Right hindlimb (tissue), 1 donor: ENCODE data around the gene RREB1.
"Not testable (repeated sequence)": the region's sequence is repeated elsewhere in the genome, so short reads cannot be mapped to it uniquely, and the experiment has no call there.

Experiments
- DNase-seq: peaks from one replicate; pipeline ENCODE4 v3.0.0-alpha.2; 2018

RREB1 gene

DNA sequence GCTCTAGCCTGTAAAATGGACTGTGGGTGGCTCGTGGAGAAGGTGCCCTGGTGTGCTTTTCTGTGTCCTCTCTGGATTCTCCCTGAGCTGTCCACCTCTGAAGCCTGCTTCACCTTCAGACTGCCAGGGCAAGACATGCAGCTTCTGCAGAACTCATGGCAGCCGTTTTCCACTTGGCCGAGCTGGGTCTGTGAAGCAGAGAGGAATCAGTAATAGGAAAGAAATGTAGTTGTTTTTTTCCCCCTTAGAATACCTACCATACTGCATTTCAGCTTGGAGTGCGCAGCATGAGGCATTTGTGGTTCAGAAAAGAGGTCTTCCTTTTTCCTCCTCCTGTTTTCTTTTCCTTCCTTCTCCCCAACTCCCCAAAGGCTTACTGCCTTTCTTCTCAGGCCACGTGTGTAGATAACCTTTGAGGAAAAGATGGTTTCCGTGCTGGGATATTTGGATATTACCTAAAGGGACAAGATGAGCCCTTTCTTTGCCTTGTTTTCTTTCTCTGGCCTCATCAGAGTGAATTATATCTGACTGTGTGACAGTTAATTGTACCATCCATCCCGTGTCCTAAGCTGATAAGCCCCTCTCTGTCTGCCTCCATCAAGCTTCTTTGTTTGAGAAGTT is 39.4 kb downstream of the RREB1 start:
- no peak for DNase-seq

DNA sequence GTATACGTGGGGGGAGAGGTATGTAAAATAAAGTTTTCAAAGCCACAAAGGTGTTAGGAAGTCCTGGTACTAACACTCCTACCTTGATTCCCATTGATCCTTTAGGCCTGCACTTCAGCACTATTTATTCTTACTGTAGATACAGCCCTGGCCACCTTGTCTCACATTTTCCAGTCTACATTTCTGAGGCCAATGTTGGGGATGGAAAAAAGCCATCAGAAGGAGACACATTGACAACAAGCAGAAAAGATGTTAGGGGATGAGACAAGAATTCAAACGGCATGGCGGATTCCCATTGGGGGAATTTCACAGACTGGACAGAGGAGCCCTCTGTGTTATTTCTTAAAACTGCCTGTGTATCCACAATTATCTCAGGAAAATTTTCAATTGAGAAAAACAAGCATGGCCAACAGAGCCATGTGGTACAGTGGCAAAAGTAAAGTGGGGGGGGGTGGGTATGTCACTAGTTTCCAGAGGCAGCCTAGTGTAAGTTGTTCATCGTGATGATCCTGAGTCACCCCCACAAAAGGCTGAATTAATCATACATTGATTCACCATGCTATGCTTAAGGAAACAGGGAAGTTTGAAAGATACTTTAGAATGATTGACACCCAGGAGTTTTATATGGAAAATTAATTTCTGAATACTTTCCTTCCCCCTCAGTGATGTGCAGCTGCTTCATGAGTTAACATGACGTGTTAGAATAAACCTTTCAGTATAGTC is 40.5 kb downstream of the RREB1 start:
- no peak for DNase-seq

DNA sequence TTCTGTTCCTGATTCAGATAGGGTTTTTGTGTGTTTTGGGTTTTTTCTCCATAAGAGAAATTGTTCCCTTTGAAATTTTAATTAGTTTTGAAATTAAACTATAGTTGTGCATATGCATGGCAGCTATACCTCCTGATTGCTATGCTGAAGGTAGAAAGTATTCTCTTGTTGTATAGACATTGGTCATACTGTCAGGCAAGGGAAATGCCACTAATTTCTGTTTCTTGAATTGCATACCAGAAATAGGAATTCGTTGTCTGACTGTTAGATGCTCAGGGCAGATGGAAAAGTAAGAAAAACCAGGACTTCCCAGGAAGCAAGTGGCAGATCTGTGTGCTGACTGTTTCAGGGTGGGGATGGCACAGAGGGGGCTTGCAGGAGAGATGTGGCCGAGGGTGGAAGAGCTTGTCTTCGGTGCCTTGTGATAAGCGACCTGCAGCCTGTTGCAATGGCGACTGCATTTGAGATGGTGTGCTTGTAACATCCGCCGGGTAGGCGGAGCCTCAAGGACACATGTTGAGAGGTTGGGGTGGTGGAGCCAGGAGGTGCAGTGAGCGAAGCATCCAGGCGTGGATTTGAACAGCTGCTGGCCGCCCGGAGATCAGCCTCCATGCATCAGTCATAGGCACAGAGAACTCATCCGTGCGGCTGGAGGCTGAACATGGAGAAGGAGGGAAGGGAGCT is 42.8 kb downstream of the RREB1 start:
- DNase-seq, result no peak

DNA sequence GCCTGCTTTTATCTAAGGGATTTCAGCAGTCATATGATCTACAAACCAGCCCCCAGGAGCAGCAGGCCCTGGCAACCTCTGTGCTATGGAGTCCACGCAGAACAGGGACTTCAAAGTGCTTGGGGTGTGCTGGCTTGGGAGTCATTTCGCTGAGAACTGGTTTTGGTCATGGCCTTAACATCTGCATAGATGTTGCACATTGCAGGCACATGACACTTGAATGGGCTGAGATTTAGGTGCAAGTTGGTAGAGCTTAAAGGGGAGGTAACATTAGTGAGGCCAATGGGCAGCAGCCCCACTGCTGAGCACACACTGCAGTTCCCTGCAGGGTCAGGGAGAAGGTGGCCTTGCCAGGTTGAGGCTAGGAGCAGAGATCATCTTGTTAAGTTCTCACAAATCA is 43.6 kb downstream of the RREB1 start:
- DNase-seq, result no peak

DNA sequence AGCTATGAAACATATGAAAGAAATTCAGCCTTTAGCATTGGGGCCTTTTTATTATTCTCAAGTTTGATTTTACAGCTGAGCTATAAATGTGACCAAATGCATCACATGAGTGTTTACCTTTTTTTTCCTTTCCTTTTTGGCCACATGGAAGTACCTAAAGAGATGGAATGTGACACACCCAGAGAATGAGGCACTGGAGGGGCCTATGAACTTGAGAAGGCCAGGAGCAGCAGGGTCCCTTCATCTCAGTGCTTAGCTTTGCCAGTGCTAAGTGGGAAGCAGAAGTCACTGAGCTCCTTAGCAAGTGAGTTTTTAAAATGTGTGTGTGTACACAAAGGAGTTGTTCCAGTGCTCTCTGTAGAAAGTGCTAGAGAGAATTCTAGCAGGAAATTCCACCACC is 44.7 kb downstream of the RREB1 start:
- DNase-seq, result no peak

DNA sequence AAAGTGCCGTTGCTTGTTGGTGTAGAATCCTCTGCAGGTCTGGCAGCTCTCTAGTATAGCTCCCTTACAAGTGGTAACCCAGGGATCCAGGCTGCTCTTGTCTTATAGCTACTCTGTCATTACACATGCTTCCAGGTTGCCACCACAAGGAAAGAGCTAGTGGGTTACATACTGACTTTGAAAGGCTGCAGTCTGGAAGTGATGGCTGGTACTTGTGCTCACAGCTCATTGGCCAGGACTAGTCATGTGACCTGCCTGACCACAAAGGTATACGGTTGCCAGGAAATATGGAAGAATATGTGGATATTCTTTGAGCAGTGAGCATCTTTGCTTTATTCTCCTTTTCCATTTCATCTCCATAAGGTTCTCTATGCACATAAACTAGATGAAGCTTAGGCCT is 46.0 kb downstream of the RREB1 start:
- DNase-seq, result no peak

DNA sequence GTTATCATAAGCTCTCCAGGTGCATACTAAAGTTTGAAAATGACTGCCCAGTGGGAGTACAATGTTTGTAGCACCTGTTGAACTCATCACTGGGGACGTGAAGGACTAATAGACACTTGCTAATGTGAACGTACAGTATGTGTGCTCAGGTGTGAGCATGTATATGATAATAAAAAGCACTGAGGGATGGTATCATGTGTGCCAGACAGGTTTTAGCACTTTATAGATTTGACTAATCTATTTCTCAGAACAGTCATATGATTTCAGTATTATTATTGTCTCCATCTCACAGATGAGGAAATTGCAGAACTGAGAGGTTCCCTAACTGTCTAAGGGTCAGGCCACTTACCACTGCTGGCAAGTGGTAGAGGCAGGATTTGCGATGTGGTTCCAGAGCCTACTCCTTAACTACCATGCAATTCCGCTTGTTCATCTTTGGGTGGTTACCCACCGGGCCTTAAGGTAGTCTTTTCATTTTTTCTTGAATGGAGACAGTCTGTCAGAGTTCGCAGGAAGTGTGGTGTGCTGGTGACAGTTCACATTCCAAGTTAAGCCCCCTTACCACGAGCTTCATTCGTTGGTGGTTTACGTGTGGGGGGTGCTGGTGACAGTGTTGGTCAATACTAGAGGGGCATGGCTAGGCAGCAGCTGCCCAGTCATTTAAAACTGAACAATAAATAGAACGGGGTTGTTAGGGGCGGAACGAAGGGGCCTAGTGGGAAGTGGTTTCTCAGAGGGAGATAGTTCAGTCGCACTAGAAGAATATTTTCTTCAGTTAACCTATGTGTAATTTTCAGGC is 46.8 kb downstream of the RREB1 start:
- no peak for DNase-seq

DNA sequence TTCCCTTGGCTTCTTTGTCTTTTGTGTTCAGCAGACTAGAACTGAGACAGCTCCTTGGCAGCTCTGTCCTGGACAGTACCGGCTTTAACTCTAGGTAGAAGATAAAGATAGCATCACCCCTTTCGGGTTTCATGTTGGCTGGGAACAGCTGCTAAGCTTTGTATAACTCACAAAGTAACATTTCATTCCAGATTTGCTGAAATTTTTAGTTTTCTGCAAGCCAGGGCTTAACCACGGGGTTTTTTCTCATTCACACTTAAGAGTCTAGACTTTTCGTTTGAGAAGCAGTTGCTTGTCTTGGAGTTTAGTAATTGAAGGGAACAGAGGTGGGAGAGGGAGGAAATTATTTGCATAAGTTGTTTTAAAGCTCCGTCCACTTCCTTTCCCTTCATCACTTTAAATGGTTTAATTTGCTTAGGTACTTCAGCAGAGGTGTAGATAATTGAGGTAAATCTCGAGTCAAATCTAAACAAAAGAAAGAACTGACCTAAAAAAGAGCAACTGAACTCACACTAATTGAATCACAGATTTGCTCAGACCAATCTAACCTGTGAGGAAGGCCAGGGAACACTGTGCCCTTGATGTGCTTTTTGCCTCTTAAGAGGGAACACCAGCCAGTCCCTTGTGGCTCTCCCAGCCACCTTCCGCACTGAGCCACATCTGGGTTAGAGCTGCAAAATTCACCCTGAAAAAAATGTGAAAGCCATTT is 48.3 kb downstream of the RREB1 start:
- DNase-seq, result no peak

DNA sequence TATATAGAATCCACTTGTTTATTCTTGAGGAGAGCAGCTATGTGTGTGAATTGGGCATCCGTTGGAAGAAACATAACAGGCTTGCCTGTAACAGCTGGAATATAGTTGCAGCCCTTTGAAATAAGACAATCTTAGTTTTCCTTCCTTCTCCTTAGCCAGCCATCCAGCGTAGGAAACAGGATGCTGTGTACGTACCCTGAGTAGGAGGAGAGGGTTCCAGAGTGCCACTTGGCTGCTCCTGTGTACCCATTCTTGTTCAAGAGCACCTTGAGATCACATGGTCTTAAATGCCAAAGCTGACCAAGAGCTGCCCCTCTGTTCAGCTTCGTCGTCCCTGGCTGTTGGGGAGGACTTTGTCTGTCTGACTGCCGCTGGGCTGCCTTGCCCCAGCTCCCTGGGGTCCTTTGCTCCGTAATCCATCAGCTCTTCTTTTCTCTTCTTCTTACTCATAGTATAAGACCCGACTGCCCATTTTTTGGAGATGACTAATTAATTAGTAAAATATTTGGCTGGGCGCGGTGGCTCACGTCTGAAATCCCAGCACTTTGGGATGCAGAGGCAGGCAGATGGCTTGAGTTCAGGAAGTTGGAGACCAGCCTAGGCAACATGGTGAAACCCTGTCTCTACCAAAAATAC is 49.0 kb downstream of the RREB1 start:
- DNase-seq, result no peak

DNA sequence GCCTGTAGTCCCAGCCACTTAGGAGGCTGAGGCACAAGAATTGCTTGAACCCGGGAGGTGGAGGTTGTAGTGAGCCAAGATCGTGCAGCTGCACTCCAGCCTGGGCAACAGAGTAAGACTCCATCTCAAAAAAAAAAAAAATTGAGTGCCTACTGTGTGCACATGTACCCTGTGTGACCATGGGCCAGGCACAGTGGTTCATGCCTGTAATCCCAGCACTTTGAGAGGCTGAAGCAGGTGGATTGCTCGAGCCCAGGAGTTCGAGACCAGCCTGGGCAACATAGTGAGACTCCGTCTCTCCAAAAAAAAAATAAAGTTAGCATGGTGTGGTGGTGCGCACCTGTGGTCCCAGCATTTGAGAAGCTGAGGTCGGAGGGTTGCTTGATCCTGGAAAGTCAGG is 49.5 kb downstream of the RREB1 start:
- DNase-seq, result not testable (repeated sequence)

DNA sequence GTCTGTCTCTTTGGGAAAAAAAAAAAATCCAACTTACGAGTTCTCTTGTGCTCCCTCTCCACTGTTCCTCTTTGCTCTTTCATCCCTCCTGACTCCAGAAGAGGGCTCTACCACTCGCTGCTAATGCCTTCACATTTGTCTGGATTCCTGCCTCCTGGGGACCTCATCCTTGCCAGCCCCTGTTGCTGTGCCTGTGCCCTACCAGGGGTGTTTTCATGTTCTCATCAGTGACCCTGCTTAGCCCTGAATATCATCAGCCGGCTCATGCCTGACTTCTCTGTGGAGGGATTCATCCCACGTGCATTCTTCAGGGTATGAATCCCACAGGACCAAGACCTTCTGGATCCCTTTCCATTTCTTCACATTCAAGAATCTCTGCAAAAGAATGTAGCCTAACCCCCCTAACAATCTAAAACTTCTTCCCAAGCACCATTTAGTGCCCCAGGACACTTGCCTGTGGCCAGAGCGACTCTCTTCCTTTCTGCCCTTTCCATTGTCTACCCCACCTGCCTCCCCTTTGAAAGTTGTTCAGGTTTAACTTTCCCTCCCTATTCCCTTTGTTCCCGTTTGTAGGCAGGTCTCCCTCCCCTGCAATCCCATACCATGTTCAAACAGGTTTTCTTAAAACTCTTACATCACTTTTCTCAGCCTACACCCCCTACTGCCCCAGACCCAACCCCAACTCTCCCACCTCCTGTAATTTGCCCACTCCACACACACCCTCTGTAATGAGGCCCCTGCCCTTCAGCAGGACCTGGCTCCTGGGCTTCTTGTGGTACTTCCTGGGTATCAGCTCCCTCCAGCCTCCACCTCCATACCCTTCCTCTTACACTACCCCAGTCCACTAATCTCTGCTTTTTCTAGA is 50.2 kb downstream of the RREB1 start:
- DNase-seq, result no peak

DNA sequence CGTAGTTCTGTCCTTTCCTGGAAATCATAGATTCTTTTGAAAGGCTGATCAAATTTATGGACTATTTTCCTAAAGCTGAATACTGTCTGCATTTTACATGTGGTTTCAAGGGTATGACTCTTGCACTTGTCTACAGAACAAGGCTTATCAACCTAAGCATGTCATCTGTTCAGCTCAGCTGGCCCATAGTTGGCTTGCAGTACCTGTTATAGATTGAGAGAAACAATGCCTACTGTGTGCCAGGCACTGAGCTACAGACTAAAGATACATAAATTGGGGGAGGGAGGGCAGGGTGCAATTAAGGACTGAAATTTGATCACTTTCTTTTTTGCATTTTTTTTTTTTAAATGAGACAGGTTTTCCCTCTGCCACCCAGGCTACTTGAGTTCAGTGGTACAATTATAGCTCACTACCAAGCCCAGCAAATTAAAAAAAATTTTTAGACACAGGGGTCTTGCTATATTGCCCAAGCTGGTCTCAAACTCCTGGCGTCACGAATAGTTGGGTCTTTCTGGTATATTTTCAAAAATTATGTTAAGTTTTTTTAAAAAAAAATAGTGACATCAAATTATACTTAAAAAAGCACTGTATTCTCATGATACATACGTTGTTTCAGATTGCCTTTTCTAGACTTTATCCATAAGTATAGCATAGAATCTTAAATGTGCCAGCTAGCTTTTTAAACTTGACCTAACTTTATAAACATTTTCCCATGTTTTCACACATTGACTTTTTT is 52.2 kb downstream of the RREB1 start:
- DNase-seq, result no peak

DNA sequence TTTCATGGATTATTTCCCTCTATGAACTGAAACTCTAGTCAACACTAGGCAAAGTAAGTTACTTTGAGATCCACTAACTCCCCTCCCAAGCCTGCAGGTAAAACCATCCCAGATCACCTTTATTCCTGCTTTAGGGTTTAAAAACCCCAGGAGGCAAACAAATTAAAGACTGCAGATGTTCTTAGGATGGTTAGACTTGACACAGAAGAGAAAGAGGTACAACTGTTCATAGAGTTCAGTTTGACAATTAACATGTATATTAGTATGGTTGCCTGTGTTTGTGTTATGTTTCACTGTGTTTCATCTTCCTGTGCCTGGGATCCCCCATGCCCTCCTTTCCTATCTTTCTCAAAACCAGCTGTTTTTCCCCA is 53.5 kb downstream of the RREB1 start:
- no peak for DNase-seq

DNA sequence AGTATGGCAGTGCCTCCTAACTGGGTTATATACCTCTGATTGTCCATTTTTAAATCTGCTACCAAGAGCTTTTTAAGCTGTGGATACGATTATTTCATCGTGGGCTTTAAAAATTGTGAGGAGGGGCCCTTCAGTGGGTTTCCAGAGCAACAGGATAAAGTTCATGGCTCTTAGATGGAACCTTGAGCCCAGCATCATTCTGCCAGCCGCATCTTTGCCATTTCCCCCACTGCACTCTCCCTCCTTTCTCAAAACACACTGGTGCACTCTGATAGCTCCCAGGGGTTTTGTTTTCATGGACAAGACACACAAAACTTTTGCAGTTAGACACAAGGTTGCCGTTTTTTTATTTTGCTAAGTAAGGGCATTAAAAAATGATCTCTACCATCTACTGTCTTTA is 54.1 kb downstream of the RREB1 start:
- DNase-seq, result no peak

DNA sequence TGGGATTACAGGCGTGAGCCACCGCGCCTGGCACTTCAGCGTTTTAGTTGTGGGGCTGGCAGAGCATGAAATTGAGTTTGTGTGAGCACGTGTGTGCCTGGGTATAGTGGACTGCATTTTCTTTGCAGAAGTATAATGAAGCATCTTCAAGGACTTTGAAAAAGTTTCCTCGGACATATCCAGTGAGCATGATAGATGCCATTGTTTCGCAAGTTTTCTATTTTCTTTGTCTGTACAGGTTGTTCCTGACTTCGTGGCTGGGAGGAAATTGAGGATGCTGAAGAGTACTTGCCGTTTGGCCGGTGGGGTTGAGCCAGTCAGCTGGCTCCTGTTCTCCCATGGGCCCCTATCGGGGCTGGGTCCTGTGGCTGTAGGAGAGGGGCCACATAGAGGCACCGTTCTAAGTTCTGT is 55.9 kb downstream of the RREB1 start:
- no peak for DNase-seq

DNA sequence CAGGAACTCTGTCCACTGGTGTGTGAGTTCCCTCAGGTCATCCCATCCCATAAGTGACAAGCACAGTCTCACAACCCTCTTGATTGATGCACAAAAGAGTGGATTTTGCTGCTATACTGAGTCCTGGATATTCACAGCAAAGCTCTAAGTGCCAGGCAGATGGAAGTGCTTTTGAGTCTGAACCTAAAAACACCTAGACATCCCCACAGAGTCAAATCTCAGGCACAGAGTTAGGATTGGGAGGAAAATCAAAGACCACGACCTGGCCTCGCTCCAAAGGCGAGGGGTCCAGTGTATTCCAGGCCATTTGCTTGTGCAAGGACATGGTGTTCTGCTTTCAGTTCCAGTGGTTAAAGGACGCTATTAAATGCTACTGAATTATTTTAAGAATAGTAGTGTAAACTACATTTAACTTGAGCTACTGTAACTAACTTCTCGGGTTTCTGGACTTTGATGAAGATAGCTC is 56.8 kb downstream of the RREB1 start:
- no peak for DNase-seq

DNA sequence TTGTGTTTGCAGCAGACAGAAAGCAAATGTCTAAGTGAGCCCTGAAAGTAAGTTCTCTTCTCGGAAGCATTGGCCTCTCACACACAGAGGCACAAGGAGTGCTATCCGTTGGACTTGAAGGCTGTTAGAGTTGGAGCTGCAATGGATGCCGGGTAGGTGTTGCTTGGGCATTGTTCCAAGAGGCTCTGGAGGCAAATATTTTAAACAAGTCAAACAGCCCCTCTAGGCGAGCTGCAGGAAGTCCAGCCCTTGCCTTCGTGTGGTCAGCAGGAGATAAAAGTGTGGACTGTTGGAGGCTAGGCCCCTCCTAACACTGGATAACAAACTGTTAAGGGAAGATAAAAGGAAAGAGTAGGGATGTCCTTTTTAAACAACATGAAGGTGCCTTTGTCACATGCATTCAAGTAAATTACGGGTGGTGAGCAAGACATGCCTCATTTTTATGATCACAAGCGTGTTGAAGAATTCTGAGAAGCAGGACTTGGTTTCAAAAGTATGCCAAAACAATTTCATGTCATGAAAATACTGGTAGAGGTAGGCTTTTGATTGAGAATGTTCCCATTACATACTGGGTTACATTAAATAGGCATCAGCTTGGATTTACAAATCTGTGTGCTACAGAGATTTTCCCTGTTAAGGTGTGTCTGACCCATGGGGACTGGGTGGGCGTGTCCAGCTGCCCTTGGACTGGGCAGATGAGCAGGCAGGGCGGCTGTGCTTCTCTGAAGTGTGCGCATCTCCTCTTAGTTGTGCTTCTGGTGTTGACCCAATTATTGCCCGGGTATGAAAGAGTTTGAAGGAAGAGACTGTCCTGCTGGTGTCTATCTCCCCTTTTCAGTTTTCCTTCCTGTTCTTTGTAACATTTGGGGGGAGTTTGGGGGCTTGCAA is 57.5 kb downstream of the RREB1 start:
- no peak for DNase-seq

DNA sequence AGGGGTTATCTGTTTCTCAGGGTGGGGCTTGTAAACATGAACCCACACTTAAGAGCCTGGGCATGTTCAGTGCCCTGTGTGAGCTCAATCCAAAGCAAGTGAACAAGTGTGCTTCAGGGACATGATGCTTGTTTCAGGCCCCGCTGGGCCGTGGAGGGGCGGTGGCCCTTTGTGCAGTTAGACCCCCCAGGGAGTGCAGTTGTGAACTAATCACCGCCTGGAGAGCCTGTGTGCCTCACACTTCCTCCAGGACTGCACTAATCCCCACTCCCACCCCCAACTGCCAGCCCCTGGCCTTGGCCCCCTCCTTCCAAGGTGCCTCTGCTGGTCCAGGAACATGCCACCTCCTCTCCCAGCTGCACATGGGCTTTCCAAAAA is 58.1 kb downstream of the RREB1 start:
- no peak for DNase-seq
